H9 (cell line): ENCODE measurements around the gene CTBS. TPM values are rescaled to one million over a fixed set of nuclear protein-coding genes. Genes with fewer than 3 reads are reported as not detected.

Source experiments
- DNase-seq: peaks from one replicate; pipeline ENCODE4 v3.0.0-alpha.2; 2017
- H2AFZ ChIP-seq: one replicate; pipeline ENCODE4 v1.6.1; 2013; ENCODE audit warnings: mild to moderate bottlenecking, low read length, control low read depth, moderate library complexity
- H2AK5ac ChIP-seq: 2 replicates; pipeline ENCODE4 v1.6.1; 2013; ENCODE audit warnings: low read length, control low read depth, mixed read lengths; ENCODE audit not compliant: insufficient read length
- H2BK120ac ChIP-seq: one replicate; pipeline ENCODE4 v1.6.1; 2013; ENCODE audit warnings: low read depth, mild to moderate bottlenecking, low read length, control low read depth, inconsistent platforms; ENCODE audit not compliant: poor library complexity, severe bottlenecking
- H2BK12ac ChIP-seq: 2 replicates; pipeline ENCODE4 v1.6.1; 2013; ENCODE audit warnings: low read length, control low read depth, mixed read lengths, low read depth; ENCODE audit not compliant: insufficient read length
- H2BK15ac ChIP-seq: 2 replicates; pipeline ENCODE4 v1.6.1; 2013; ENCODE audit warnings: low read depth, low read length, control low read depth
- H2BK20ac ChIP-seq: one replicate; pipeline ENCODE4 v1.6.1; 2013; ENCODE audit warnings: low read depth, mild to moderate bottlenecking, low read length, control low read depth, inconsistent platforms; ENCODE audit not compliant: poor library complexity, severe bottlenecking
- H2BK5ac ChIP-seq: 2 replicates; pipeline ENCODE4 v1.6.1; 2013; ENCODE audit warnings: low read length, control low read depth, mixed read lengths; ENCODE audit not compliant: insufficient read length
- H3K14ac ChIP-seq: 2 replicates; pipeline ENCODE4 v1.6.1; 2013; ENCODE audit warnings: low read length, control low read depth; ENCODE audit not compliant: insufficient read depth
- H3K18ac ChIP-seq: 2 replicates; pipeline ENCODE4 v1.6.1; 2013; ENCODE audit warnings: low read depth, mild to moderate bottlenecking, mixed read lengths, low read length, control low read depth; ENCODE audit not compliant: insufficient read length
- H3K23ac ChIP-seq: 2 replicates; pipeline ENCODE4 v1.6.1; 2013; ENCODE audit warnings: low read length, control low read depth, mixed read lengths, low read depth; ENCODE audit not compliant: insufficient read length
- H3K23me2 ChIP-seq: 2 replicates; pipeline ENCODE4 v1.6.1; 2013; ENCODE audit warnings: low read depth, mild to moderate bottlenecking, mixed read lengths, low read length, control low read depth; ENCODE audit not compliant: insufficient read length, poor library complexity, severe bottlenecking
- H3K27ac ChIP-seq: 2 replicates; pipeline ENCODE4 v1.5.1; 2013; ENCODE audit warnings: low read length, control low read depth, mixed read lengths, low read depth; ENCODE audit not compliant: insufficient read length
- H3K27me3 ChIP-seq: 2 replicates; pipeline ENCODE4 v1.6.1; 2013; ENCODE audit warnings: low read length, control low read depth, inconsistent platforms; ENCODE audit not compliant: insufficient read depth
- H3K4ac ChIP-seq: 2 replicates; pipeline ENCODE4 v1.6.1; 2013; ENCODE audit warnings: low read depth, mild to moderate bottlenecking, control low read depth, inconsistent platforms, low read length, moderate library complexity
- H3K4me1 ChIP-seq: 2 replicates; pipeline ENCODE4 v1.6.1; 2013; ENCODE audit warnings: low read length, control low read depth, inconsistent platforms; ENCODE audit not compliant: insufficient read depth
- H3K4me2 ChIP-seq: 2 replicates; pipeline ENCODE4 v1.6.1; 2013; ENCODE audit warnings: low read length, control low read depth, mixed read lengths; ENCODE audit not compliant: insufficient read length, insufficient read depth
- H3K56ac ChIP-seq: 2 replicates; pipeline ENCODE4 v1.6.1; 2013; ENCODE audit warnings: low read depth, mild to moderate bottlenecking, mixed read lengths, low read length, control low read depth; ENCODE audit not compliant: insufficient read length
- H3K79me1 ChIP-seq: 2 replicates; pipeline ENCODE4 v1.6.1; 2013; ENCODE audit warnings: low read depth, mild to moderate bottlenecking, moderate library complexity, low read length, control low read depth, inconsistent platforms; ENCODE audit not compliant: insufficient read depth, poor library complexity, severe bottlenecking
- H3K79me2 ChIP-seq: 2 replicates; pipeline ENCODE4 v1.6.1; 2013; ENCODE audit warnings: low read length, control low read depth, inconsistent platforms; ENCODE audit not compliant: insufficient read depth
- H3K9ac ChIP-seq: 2 replicates; pipeline ENCODE4 v1.6.1; 2013; ENCODE audit warnings: low read length, control low read depth, mixed read lengths; ENCODE audit not compliant: insufficient read length; ENCODE audit errors: extremely low read depth
- H3K9me3 ChIP-seq: one replicate; pipeline ENCODE4 v1.6.1; 2013; ENCODE audit warnings: low read depth, low read length, inconsistent platforms; ENCODE audit not compliant: control insufficient read depth
- H3T11ph ChIP-seq: one replicate; pipeline ENCODE4 v1.6.1; 2013; ENCODE audit warnings: mild to moderate bottlenecking, low read length, control low read depth, inconsistent platforms
- H4K20me1 ChIP-seq: one replicate; pipeline ENCODE4 v1.6.1; 2013; ENCODE audit not compliant: control insufficient read depth, insufficient read length, insufficient read depth
- H4K5ac ChIP-seq: 2 replicates; pipeline ENCODE4 v1.6.1; 2013; ENCODE audit warnings: low read depth, mild to moderate bottlenecking, mixed read lengths, low read length, control low read depth; ENCODE audit not compliant: insufficient read length
- H4K8ac ChIP-seq: replicated peaks from 2 replicates; pipeline ENCODE4 v1.6.1; 2013; ENCODE audit warnings: low read length, control low read depth, mixed read lengths, low read depth; ENCODE audit not compliant: insufficient read length
- H4K91ac ChIP-seq: 2 replicates; pipeline ENCODE4 v1.6.1; 2013; ENCODE audit warnings: low read depth, mild to moderate bottlenecking, moderate library complexity, mixed read lengths, low read length, control low read depth; ENCODE audit not compliant: insufficient read length
- H3K27ac Mint-ChIP-seq, 3 experiments: 2 replicates in 2 of 3; 3 replicates in 1 of 3; pipeline ENCODE4 v1.8.0; 2020 to 2021; ENCODE audit warnings: mixed read lengths in 3 of 3, mild to moderate bottlenecking in 1 of 3, moderate library complexity in 1 of 3
- H3K27me3 Mint-ChIP-seq: 2 replicates; pipeline ENCODE4 v1.8.0; 2021; ENCODE audit warnings: low read depth, mild to moderate bottlenecking, moderate library complexity, mixed read lengths
- H3K36me3 Mint-ChIP-seq, 3 experiments: 2 replicates in 2 of 3; 3 replicates in 1 of 3; pipeline ENCODE4 v1.8.0; 2020 to 2021; ENCODE audit warnings: low read depth in 3 of 3, mixed read lengths in 3 of 3; ENCODE audit not compliant: insufficient read depth in 1 of 3
- H3K4me1 Mint-ChIP-seq, 2 experiments: 2 replicates each; pipeline ENCODE4 v1.8.0; 2020; ENCODE audit warnings: mixed read lengths in 2 of 2
- H3K4me3 Mint-ChIP-seq, 2 experiments: 2 replicates in 1 of 2; 3 replicates in 1 of 2; pipeline ENCODE4 v1.8.0; 2020 to 2021; ENCODE audit warnings: mild to moderate bottlenecking in 2 of 2, mixed read lengths in 2 of 2, moderate library complexity in 1 of 2
- H3K9me3 Mint-ChIP-seq, 2 experiments: 2 replicates in 1 of 2; 3 replicates in 1 of 2; pipeline ENCODE4 v1.8.0; 2020; ENCODE audit warnings: mild to moderate bottlenecking in 2 of 2, mixed read lengths in 2 of 2, moderate library complexity in 1 of 2
- WGBS: extraction: QIAGEN DNeasy Blood & Tissue Kit; methylation state at CpG from one replicate; pipeline ENCODE4 v1.1.7; 2013; ENCODE audit warnings: missing lambda C conversion rate, low lambda C conversion rate, mixed read lengths; ENCODE audit not compliant: insufficient read length; ENCODE audit errors: extremely low coverage; 5-methylcytosine and 5-hydroxymethylcytosine counted together
- total RNA-seq: library from RNA; stranded (reverse); gene quantifications from 2 replicates; pipeline ENCODE4 v1.2.1, GENCODE V29; 2021
- TF ChIP-seq, protein P1 (sequence below): fragments of 200-600 bp; sonication (generic); conservative IDR thresholded peaks from 3 replicates; pipeline ENCODE4 v1.8.0; 2021; ENCODE audit warnings: antibody characterized with exemption, mild to moderate bottlenecking

CTBS gene
- total RNA-seq, 1 experiment from 2014 or later, result 2.8 TPM

- Histone ChIP-seq H2BK20ac (no peak within 1 kb of the TSS), H2BK120ac (no peak within 1 kb of the TSS), H3K56ac (no peak within 1 kb of the TSS), H4K91ac (no peak within 1 kb of the TSS), H3K27ac (peak within 1 kb of the TSS; percentile 12), H4K5ac (no peak within 1 kb of the TSS), H3K23me2 (peaks cover 4% of the 10 kb centered on the region), H2AK5ac (no peak within 1 kb of the TSS), H4K8ac (no peak within 1 kb of the TSS), H3K79me2 (peaks cover 8% of the 10 kb centered on the region; the same call in 1 of the 2 replicates), H2BK15ac (no peak within 1 kb of the TSS), H3K4me1 (peaks cover 3% of the 10 kb centered on the region; the same call in 1 of the 2 replicates), H2BK5ac (no peak within 1 kb of the TSS), H3K9me3 (no peaks in the 10 kb centered on the region), H3K9ac (peak within 1 kb of the TSS; percentile 91), H3T11ph (no peak within 1 kb of the TSS), H3K4me2 (peak within 1 kb of the TSS; percentile 67), H2BK12ac (no peak within 1 kb of the TSS), H4K20me1 (no peaks in the 10 kb centered on the region), H3K4ac (no peak within 1 kb of the TSS), H3K18ac (peak within 1 kb of the TSS; percentile 97), H3K79me1 (no peaks in the 10 kb centered on the region), H3K14ac (peak within 1 kb of the TSS; percentile 96; the same call in 1 of the 2 replicates), H3K27me3 (no peaks in the 10 kb centered on the region), H3K23ac (peak within 1 kb of the TSS; percentile 6), H2AFZ (no peak within 1 kb of the TSS)
- peaks cover 16 to 18% of the 10 kb centered on the region in 2 experiments for H3K9me3 Mint-ChIP-seq
- TF ChIP-seq, protein P1, sequence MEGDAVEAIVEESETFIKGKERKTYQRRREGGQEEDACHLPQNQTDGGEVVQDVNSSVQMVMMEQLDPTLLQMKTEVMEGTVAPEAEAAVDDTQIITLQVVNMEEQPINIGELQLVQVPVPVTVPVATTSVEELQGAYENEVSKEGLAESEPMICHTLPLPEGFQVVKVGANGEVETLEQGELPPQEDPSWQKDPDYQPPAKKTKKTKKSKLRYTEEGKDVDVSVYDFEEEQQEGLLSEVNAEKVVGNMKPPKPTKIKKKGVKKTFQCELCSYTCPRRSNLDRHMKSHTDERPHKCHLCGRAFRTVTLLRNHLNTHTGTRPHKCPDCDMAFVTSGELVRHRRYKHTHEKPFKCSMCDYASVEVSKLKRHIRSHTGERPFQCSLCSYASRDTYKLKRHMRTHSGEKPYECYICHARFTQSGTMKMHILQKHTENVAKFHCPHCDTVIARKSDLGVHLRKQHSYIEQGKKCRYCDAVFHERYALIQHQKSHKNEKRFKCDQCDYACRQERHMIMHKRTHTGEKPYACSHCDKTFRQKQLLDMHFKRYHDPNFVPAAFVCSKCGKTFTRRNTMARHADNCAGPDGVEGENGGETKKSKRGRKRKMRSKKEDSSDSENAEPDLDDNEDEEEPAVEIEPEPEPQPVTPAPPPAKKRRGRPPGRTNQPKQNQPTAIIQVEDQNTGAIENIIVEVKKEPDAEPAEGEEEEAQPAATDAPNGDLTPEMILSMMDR, result no peak
- no CpG with 5 or more reads among the region's 60 CpGs for WGBS
- H3K27me3 Mint-ChIP-seq, result no peaks in the 10 kb centered on the region; the same call in 1 of the 2 replicates
- peaks cover 30 to 33% of the 10 kb centered on the region in 2 experiments for H3K4me1 Mint-ChIP-seq
- peaks cover 5 to 18% (median 9%) of the 10 kb centered on the region in 3 experiments; a peak in 6 of 7 replicates for H3K36me3 Mint-ChIP-seq
- DNase-seq, result peak; percentile 97
- peak within 1 kb of the TSS; percentile 97 to 100 for H3K4me3 Mint-ChIP-seq
- peak within 1 kb of the TSS; percentile 94 to 98 (median 97) for H3K27ac Mint-ChIP-seq
Observed at GRCh38 chr1:84506002-84506728, 68.1 kb downstream of the CTBS start, which contains the start of the genes GNG5 and SPATA1. GNG5 (minus strand) TSS chr1:84506581; CDS start chr1:84506091, 490 bp downstream. SPATA1 (plus strand) TSS chr1:84506386; CDS start chr1:84516360, 9,974 bp downstream.
